Measurements from ENCODE around the gene IGSF22.

Gene IGSF22

DNA sequence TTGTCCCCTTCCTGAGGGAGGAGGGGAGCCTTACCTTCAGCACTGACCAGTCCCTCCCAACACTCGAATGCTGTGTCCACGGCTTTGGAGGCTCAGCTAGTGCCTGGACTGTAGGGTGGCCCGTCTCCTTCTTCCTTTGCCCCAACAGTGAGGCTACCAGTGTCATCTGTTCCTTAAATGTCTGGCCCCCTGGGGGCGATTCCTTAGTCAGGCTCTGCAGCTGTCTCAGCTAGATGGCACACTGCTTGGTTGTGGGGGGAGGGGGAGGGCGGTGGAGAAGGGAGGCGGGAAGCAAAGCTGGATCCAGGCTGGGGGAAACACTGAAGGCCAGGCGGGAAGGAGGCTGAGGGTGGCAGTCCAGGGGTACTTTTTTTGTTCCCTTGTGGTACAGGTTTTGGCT, at the start of gene IGSF22:
Gene IGSF22, minus strand, starts transcription at position 149 of the 400 bp plus-strand sequence. CDS start 1,952 bp downstream, outside the sequence.
- no peak for DNase-seq

GRCh38 chr11:18774801-18775200, 48.8 kb upstream of the IGSF22 start:
- DNase-seq: no peak

- no peak for DNase-seq
Measured at GRCh38 chr11:18773681-18774080, 47.7 kb upstream of the IGSF22 start.

GRCh38 chr11:18773104-18773503, 47.1 kb upstream of the IGSF22 start:
- no peak for DNase-seq

DNA sequence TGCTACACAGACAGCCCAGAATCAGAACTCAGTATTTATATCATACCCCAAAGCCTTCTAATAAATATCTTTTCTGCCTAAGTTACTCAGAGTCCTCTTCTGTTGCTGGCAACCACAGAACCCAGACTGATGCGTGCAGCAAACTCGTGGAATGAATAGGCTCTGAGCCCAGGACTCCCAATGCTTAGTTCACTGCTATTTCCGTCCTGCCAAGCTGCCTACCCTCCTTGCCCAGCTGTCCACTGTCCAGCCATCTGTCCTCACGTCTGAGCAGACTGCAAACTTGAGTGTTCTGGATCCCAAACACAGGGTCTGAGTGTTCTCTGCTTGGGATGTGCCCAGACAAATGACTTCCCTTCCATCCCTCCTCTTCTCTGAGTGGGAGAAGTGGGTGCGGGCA, 46.2 kb upstream of the IGSF22 start:
- no peak for DNase-seq

DNA sequence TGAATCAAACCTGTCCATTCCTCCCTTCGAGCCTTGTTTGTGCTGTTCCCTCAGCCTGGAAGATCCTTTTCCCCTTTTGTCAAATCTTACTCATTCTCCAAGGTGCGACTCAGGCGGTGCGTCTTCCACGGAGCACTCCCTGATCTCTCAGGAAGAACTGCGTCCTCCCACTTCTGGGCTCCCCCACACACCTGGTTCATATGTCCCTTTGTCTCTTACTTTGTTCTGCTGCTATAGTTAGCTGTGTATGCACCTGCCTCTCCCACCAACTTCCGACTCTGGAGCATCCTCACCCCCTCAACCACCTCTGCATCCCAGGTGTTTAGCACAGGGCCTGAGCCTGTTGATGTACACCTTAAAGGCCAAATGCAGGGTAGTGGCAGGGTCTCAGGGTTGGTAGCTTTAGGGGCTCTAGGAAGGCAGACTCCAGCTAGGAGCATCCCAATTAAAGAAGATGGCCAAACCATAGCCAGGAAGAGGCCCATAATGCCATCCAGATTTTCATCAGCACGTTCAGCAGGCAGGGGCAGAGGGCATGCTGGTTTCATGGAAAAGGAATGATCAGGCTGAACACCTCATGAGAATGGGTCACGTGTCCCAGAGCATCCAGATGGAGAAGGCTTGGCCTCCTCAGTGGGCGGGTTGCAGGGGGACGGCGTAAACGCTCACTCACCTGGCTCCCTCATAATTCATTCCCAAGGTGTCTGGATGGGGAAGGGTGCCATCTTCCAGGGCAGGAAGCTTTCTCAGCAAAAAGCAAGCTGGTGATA, 45.5 kb upstream of the IGSF22 start:
- no peak for DNase-seq

GRCh38 chr11:18770479-18771125, 44.6 kb upstream of the IGSF22 start:
- no peak for DNase-seq

GRCh38 chr11:18769802-18770456, 43.9 kb upstream of the IGSF22 start:
- no peak for DNase-seq

DNA sequence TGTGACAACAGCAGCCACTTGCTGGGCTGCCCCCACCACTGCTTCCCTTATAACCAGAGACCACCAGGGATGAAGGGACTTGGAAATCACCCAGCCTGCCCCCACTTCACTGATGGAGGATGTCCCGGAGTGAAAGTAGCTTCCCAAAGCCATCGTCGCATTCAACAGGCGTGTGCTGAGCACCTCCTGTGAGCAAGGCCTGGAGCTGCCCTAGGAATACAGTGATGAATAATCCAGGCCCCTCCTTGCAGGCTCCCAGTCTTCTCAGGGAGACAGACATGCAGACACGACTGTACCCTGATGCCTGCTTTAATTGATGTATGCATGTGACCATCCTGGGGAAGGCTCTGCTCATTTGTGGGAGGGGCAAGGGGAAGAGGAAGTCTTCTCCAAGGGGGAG, 43.0 kb upstream of the IGSF22 start:
- no peak for DNase-seq

DNA sequence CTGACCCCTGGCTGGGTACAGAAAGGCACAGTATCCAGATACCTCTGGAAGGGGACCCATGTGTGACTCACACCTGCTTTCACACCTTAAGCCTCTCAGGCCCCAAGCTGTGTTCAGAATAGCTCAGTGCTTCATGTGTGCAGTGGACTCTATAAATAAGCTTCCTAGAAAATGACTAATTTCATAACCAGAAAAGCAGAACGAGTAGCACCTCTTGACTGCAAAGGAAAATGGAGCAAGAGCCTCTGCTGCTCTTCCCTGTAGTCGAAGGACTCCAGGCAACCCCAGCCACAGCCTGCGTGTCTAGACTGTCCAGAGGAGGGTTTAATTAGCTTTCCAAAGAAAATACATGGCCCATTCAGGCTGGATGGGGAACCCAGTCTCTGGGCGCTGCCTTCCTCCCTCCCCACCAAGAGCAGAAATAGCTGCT, 42.5 kb upstream of the IGSF22 start:
- DNase-seq: no peak

DNA sequence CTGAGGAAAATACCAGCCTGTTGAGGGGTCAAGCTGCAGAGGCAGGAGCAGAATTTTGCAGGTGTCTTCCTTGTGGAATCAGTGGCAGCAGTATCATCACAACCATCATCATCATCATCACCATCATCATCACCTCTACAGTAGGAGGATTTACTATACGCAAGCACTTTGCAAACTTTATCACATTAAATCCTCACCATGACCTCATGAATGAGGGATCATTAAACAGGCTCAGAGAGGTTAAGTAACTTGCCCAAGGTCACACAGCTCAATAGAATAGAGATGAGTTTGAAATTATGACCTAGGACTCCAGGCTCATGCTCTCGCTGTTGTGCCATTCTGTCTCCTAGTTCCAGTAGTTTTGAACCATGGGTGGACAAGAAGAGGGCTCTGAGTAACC, 40.0 kb upstream of the IGSF22 start:
- no peak for DNase-seq

DNA sequence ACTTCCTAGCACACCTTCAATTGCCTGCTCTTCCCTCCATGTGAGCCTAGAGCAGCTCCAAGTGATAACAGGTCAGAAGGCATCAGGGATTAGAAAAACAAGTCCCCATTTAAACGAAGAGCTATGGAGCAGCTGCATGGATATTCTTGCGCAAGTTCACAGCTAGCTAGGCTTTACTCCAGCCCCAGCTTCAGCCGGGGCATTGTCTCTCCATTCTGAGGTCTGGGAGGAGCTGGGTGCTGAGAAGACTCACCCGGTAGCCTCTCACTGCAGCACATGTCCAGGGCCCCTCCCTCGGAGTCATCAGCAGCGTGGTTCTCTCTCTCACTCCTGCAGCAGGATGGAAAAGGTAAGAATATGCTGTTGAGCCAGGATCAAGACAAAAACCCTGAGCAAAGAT, 39.6 kb upstream of the IGSF22 start:
- no peak for DNase-seq

DNA sequence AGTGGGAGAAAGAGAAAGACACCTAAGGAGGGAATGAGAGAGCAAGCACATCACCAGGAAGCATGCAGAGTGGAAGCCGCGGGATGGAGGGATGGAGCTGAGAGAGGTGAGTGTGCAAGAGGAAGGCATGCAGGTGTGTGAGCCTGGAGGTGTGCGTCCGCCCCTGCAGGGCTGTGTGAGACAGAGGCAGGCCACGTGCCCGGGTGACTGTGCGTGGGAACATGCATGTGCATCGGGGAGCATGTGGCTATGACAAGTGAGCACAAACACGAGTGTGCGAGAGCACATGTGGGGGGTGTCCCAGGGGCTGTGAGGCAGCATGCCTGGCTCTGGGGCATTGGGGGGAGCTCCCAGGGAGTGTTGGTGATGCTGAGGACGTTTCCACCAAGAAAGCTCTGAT, 35.8 kb upstream of the IGSF22 start:
- no peak for DNase-seq

DNA sequence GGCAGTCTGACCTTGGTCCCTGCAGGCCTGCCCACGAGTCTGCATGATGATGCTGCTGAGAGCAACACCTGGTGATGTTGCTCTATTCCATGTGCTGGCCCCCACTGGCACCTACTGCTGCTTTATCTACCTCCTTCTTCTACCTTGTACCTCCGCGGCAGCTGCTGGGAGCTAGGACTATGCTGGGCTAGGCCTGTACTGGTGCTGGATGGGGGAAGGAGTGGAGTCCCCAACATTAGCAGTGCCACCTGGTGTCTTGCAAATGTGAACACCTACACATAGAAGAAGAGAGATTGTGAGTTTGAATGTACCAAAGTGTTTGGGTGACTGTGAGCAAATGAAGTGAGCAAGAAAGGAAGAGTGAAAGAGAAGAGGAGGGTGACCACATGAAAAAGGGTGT, 35.2 kb upstream of the IGSF22 start:
- DNase-seq: no peak

DNA sequence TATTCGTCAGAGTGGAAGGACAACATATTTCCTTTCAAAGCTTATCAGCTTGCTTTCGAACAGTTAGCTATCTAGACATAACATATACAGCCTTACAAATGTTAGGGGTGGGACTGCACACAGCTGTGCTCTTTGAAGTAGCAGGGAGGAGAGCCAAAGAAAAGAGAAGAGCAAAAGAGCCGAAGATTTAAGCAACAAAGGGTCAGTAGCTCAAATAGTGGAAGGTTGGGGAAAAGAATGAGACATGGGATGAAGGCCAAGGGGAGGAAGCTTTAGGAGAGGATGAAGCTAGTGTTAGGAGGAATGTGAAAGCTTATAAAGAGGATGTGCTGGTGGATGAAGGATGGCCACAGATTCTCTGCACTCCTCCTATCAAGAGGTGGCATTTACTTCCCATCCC, 31.8 kb upstream of the IGSF22 start:
- DNase-seq: no peak

DNA sequence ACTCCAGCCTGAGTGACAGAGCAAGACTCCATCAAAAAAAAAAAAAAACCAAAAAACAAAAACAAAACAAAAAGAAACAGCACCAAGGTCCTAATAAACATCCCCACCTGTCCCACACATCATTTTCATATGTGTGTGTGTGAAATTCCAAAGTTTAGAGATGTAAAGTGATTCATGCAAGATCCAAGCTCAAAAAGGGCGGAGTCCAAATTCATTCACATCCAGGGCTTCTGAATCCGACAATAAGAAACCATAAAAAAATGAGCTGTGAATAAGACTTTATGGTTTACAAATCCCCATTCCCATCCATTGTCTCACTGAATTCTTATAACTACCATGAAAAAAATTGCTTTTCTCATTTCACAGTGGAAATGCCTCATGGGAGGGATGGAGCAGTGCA, 30.9 kb upstream of the IGSF22 start:
- DNase-seq: no peak

GRCh38 chr11:18754308-18754707, 28.3 kb upstream of the IGSF22 start:
- DNase-seq: no peak

DNA sequence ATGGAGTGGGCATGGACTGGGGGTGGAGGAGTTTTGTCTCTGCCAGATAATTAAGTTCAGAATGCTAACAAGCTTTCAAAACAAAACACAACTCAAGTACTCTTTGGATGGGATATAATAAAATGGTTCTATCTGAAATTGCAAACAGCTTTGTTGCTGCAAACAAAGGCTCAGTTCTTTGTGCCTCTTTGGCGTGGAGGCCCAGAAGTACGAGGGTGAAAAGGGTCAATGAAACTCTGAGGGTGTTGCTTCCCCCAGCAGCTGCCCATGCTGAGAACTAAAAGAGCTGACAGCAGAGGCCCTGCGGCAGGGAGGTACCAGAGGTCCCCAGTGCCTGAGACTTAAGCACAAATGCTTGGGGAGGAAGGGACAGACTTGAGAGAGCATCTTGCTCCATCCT, 26.5 kb upstream of the IGSF22 start:
- DNase-seq: no peak

GRCh38 chr11:18750944-18751343, 25.0 kb upstream of the IGSF22 start:
- no peak for DNase-seq

- no peak for DNase-seq
Measured at GRCh38 chr11:18749681-18750319, 23.8 kb upstream of the IGSF22 start.

DNA sequence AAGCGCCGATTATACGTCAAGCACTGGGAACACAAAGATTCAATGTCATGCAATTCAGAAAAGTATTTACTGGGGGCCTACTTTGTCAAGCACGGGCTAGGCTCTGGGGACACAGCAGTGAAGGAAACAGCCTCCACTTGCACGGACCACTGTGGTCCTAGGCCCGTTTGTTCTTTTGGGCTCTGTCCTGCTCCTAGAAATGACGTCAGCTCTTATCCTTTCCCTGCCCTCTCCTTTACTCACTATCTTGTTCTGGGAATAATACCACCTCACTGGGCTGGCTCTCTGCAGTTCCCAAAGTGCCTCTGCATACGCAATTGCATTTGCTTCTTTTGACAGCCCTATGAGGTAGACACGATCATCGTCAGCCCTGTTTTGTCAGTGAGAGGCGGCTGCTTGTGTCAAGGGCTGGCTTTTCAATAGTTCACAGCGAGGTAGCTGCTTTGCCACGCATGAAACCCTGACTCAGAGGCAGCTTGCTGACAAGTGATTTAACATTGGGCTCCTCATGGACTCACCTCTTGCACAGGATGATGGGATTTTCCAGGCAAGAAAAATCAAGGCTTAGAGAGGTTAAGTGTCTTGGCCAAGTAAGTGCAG, 22.9 kb upstream of the IGSF22 start:
- no peak for DNase-seq

GRCh38 chr11:18745251-18745650, 19.3 kb upstream of the IGSF22 start:
- DNase-seq: no peak

GRCh38 chr11:18743900-18744514, 18.0 kb upstream of the IGSF22 start:
- DNase-seq: no peak

Data from CD4-positive, alpha-beta T cell treated with Interleukin-21 for 1 hour (primary cell).